SK-N-SH treated with all-trans-retinoic acid at 6 μM for 48 hours (cell line): Measurements from ENCODE around the gene CETP.

Experiments
- ARNTL ChIP-seq: fragments of 450-650 bp; formaldehyde crosslinking; IDR thresholded peaks from 2 replicates; pipeline ENCODE4 v1.5.0; 2020; ENCODE audit warnings: low read depth, mild to moderate bottlenecking, moderate library complexity, borderline replicate concordance
- BACH2 ChIP-seq: fragments of 250-450 bp; sonication (Bioruptor Pico); IDR thresholded peaks from 2 replicates; pipeline ENCODE4 v1.9.0; 2021; ENCODE audit warnings: mild to moderate bottlenecking, borderline replicate concordance
- GLIS3 ChIP-seq: fragments of 250-450 bp; sonication (Bioruptor Pico); IDR thresholded peaks from 2 replicates; pipeline ENCODE4 v1.5.0; 2020; ENCODE audit warnings: mild to moderate bottlenecking, moderate library complexity
- ISL1 ChIP-seq: fragments of 250-450 bp; sonication (Bioruptor Pico); IDR thresholded peaks from 2 replicates; pipeline ENCODE4 v2.1.2; 2022; ENCODE audit warnings: mild to moderate bottlenecking, moderate library complexity
- OSR1 ChIP-seq: fragments of 250-450 bp; sonication (Bioruptor Pico); IDR thresholded peaks from 2 replicates; pipeline ENCODE4 v1.8.0; 2022; ENCODE audit warnings: moderate library complexity, mild to moderate bottlenecking, inconsistent platforms
- PPARA ChIP-seq: fragments of 250-450 bp; sonication (Bioruptor Pico); IDR thresholded peaks from 2 replicates; pipeline ENCODE4 v1.5.0; 2020; ENCODE audit warnings: mild to moderate bottlenecking, borderline replicate concordance
- RARB ChIP-seq: fragments of 250-450 bp; sonication (Bioruptor Pico); IDR thresholded peaks from 2 replicates; pipeline ENCODE4 v1.8.0; 2021; ENCODE audit warnings: mild to moderate bottlenecking, moderate library complexity
- ZC3H10 ChIP-seq: fragments of 250-450 bp; sonication (Bioruptor Pico); IDR thresholded peaks from 2 replicates; pipeline ENCODE4 v1.5.1; 2021; ENCODE audit warnings: mild to moderate bottlenecking, moderate library complexity
- ZFP3 ChIP-seq: fragments of 250-450 bp; sonication (Bioruptor Pico); IDR thresholded peaks from 2 replicates; pipeline ENCODE4 v1.5.0; 2020; ENCODE audit warnings: mild to moderate bottlenecking, moderate library complexity
- ZFP30 ChIP-seq: fragments of 450-650 bp; formaldehyde crosslinking; IDR thresholded peaks from 2 replicates; pipeline ENCODE4 v1.5.0; 2022; ENCODE audit warnings: mild to moderate bottlenecking, moderate library complexity
- ZNF565 ChIP-seq: fragments of 450-650 bp; formaldehyde crosslinking; conservative IDR thresholded peaks from 2 replicates; pipeline ENCODE4 v1.5.0; 2020; ENCODE audit warnings: low read depth, mild to moderate bottlenecking, moderate library complexity
- TF ChIP-seq, protein P1 (sequence below): fragments of 250-450 bp; sonication (Bioruptor Pico); IDR thresholded peaks from 2 replicates; pipeline ENCODE4 v1.5.1; 2020; ENCODE audit warnings: low read depth, mild to moderate bottlenecking, moderate library complexity

GRCh38 chr16:56975714-56976113 lies 14.0 kb downstream of the CETP start:
- no peak for TF ChIP-seq ZFP30
- TF ChIP-seq, protein P1, sequence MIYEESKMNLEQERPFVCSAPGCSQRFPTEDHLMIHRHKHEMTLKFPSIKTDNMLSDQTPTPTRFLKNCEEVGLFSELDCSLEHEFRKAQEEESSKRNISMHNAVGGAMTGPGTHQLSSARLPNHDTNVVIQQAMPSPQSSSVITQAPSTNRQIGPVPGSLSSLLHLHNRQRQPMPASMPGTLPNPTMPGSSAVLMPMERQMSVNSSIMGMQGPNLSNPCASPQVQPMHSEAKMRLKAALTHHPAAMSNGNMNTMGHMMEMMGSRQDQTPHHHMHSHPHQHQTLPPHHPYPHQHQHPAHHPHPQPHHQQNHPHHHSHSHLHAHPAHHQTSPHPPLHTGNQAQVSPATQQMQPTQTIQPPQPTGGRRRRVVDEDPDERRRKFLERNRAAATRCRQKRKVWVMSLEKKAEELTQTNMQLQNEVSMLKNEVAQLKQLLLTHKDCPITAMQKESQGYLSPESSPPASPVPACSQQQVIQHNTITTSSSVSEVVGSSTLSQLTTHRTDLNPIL (CRISPR knock-in tag): no peak
- TF ChIP-seq ARNTL (CRISPR knock-in tag): no peak
- no peak for TF ChIP-seq ZC3H10 (CRISPR knock-in tag)
- TF ChIP-seq ZFP3 (CRISPR knock-in tag): no peak
- TF ChIP-seq PPARA (CRISPR knock-in tag): no peak
- no peak for TF ChIP-seq ISL1 (CRISPR knock-in tag)
- TF ChIP-seq RARB: no peak
- no peak for TF ChIP-seq BACH2 (CRISPR knock-in tag)
- no peak for TF ChIP-seq ZNF565 (CRISPR knock-in tag)
- no peak for TF ChIP-seq GLIS3
- no peak for TF ChIP-seq OSR1 (CRISPR knock-in tag)
